GM18909 (cell line): ENCODE data around the gene MED23.
"Not testable (repeated sequence)": the region's sequence is repeated elsewhere in the genome, so short reads cannot be mapped to it uniquely, and the experiment has no call there.

Source experiments
- ATAC-seq: cut with Tn5 transposase; IDR thresholded peaks from one replicate; pipeline ENCODE4 v1.9.1; 2021; ENCODE audit warnings: mild to moderate bottlenecking; ENCODE audit not compliant: unreplicated experiment, poor library complexity

MED23 gene

GRCh38 chr6:131530936-131531335 is 97.1 kb downstream of the MED23 start:
- ATAC-seq = not testable (repeated sequence)

- ATAC-seq = no peak
Measured at GRCh38 chr6:131524695-131525336, 103.2 kb downstream of the MED23 start.

- ATAC-seq = no peak
Measured at GRCh38 chr6:131523988-131524673, 103.9 kb downstream of the MED23 start.
